NCI-H2081 treated with DMSO at 0.1 percent for 48 hours (cell line): ENCODE results near the gene C10orf67.

Experiments
- DNase-seq: peaks from one replicate; lab custom pipeline; 2025; lab: John Stamatoyannopoulos, UW

The C10orf67 gene

GRCh38 chr10:23171232-23171876, 173.2 kb downstream of the C10orf67 start:
- no peak for DNase-seq

DNA sequence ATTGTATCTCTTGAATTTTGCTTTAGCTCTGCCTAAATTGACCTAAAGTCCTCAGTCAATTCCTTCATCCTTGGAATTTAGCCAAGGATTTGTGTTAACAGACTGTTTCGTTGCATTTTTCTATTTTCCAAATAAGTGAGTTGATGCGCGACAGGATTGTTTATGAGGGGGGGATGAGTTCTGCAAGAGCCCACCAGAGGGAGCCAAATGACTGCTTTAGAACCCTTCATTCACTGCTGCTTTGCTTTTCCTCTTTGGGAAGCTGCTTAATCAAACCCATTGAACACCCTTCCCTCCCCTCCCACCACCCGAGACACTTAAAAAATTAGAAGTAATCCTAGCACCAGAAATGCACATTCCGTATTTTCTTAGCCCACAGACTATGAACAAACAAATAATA, 186.2 kb downstream of the C10orf67 start:
- no peak for DNase-seq

GRCh38 chr10:23157691-23158369, 186.8 kb downstream of the C10orf67 start:
- no peak for DNase-seq

DNA sequence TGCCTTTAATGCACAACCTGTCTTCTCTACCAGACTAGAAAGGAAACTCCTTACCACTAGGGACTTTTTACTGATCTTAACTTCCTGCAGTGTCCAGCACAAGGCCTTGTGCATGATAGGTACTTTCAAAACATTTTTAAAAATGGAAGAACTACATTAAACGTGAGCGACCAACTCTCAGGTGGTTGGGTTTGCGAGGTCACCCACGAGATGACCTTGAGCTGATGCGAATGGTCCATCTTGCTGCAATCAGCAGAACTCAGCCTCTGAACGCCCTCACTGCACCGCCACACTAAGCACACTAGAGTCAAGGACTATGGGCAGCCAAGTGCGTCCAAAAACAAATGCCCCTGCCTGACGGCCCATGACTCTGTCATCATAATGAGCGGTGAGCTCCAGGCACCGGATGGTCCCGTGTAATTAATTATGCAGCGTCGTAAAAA, 187.3 kb downstream of the C10orf67 start:
- DNase-seq = no peak

DNA sequence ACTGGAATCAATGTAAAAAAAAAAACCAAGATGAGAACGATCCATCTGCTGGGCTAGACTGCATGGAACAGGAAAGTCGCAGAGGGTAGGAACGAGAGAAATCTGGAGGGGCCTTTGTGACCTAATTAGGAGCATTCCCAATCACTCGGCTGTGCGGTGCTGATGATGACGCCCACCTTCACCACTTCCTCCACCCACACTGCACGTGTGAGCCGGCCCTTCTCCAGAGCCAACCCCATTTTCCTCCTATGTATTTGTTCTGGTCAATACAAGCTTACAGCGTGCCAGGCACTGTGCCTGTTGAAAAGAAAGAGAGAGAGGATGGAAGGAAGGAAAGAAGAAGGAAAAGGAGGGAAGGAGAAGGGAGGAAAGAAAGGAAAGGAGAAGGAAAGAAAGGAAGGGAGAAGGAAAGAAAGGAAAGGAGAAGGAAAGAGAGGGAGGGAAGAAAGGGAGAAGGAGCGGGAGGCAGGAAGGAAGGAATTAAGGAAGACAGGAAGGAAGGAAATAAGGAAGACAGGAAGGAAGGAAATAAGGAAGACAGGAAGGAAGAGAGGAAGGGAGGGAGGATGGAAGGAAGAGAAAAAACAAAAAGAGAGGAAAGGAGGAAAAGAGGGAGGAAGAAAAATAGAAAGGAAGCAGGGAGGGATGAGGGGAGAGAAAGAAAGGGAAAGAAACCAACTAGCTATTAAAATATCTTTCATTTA, 188.0 kb downstream of the C10orf67 start:
- DNase-seq = no peak

GRCh38 chr10:23155169-23155568, 189.4 kb downstream of the C10orf67 start:
- no peak for DNase-seq
